Retina (tissue), 1 donor: ENCODE data around the gene TMIGD1.

Experiments used
- DNase-seq: peaks from one replicate; pipeline ENCODE4 v3.0.0-alpha.2; 2016

Gene TMIGD1, protein sequence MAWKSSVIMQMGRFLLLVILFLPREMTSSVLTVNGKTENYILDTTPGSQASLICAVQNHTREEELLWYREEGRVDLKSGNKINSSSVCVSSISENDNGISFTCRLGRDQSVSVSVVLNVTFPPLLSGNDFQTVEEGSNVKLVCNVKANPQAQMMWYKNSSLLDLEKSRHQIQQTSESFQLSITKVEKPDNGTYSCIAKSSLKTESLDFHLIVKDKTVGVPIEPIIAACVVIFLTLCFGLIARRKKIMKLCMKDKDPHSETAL

DNA sequence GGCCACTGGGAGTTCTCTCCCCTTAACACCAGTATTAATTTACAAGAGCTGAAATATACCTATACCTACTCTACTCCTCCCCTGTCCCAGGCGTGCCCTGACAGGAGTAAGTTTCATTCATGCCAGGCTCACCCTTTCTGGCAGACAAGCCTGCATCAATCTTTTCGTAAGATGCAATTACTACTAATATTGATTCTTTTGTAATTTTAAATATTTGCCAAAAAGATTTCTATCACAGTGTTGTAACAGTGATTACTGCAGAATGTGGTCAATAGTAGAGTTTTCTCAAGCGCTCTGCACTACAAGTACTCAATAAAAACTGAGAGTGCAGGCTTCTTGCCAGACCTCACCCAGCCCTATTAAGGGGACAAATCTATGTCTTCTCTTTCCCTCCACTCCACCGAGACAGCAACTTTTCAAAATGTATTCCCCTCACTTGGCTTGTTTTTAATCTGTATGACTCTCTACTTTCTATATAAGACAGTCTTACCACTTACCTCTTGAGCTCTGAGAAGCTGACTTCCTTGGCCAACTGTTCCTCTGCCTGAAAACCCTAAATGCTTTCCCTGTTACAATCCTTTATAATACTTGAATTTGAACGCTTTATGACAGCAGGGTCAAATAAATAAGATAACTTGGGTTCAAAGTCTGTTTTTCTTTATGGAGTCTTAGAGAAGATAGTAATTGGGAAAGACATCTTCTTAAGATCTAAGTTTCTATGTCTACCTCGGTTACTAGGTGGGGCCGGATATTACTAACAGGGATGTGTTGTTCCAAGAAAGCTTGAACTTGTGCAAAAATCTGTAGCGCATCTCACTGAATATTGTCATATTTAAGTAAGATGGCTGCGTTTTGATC lies at the start of gene TMIGD1:
Gene TMIGD1 (minus strand): TSS at position 555 of the 858 bp plus-strand sequence. CDS start 1,924 bp downstream, outside the sequence.
- no peak for DNase-seq

DNA sequence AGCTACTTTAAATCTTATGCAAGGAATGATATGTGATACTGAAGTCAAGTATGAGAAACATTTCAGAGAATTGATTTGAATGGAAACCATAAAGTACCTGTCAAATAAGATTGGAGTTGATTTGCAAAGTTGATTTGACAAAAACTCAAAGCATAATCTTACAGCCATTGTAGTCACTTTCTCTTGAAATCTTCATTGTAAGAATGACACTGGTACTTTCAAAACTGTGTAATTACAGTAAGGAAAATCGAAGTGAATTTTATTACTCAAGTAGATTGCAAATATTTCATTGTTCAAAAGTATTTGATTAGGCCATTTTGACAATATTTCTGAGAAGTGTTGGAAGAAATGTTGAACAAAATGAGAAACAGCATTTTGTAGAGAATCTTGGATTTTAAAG lies 48.5 kb upstream of the TMIGD1 start:
- no peak for DNase-seq

DNA sequence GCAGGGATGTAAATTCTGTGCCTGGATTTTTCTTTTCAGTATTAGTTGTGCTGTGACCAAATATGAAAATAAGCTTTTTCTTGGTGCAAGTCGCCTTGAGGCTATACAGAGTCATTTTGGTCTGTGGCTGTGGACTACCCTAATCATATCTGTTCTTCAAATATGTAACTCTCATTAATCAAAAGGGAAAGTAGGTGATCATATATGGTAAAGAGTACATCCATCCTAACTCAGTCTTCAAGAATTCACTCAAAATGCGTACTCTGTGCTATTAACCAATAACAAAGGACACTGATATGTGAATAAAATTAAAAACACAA lies 47.4 kb upstream of the TMIGD1 start:
- no peak for DNase-seq

DNA sequence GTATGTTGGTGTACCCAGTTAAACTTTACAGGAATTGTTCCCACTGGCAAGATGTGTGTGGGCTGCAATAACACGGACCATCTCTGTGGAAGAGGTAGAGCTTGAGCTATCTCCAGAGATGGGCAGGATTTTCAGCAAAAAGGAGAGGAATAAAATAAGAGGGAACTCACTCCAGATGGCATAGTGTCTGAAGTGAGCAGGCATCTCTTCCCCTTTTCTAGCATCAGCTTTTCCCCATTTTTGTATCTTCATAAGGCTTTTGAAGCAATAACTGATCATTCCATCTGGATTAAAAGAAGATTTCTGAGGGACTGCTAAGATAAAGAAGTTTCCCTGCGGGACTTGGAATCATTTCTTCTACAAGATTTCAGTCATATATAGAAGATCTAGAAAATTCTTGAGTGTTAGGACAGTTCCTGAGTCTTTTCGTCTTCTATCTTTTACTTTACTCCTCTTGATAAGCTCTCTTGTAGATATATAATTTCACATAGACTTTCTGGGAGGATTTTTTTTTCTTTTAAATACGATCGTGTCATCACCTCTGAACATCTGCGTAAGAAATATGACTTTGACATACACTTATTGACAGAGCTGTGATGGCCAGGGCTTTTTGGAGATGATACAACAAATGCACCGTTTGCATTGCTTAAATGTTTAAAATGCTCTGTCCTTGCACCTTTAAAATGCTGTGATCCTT lies 46.9 kb upstream of the TMIGD1 start:
- DNase-seq = no peak

DNA sequence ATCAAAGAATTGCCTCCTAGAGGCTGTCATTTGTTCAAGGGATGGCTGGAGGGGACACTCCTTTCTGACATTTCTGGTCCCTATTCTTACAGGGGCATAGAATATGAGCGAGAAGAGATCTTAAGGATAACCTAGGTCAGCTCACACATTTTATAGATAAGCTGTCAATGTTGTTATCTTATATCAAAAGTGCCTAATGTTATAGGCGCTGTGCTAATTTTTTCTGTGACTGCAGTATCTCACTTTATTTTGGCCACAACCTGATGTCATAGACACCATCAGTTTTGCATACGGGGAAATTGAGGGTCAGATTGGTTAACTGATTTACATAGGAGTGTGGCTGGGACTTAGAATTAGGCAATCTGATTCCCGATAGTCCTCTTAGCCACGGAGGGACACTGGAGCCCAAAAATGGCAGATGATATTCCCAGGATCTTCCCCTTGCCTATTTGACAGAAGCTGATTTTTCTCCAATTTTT lies 46.1 kb upstream of the TMIGD1 start:
- DNase-seq = no peak

DNA sequence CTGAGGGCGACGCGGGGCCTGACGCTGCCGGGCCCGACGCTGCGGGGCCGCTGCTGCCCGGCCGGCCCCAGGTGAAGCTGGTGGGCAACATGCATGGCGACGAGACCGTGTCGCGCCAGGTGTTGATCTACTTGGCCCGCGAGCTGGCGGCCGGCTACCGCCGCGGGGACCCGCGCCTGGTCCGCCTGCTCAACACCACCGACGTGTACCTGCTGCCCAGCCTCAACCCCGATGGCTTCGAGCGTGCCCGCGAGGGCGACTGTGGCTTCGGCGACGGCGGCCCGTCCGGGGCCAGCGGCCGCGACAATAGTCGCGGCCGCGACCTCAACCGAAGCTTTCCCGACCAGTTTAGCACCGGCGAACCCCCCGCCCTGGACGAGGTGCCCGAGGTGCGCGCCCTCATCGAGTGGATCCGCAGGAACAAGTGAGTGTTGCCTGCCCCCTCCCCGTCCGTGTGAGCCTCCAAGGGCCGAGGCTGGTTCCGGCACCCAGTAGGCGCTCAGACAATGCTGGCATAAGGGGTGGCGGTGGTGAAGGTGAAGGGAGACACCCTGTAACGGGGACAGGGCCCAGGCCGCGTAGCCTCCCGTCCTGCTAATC lies 45.5 kb upstream of the TMIGD1 start:
- DNase-seq = no peak

DNA sequence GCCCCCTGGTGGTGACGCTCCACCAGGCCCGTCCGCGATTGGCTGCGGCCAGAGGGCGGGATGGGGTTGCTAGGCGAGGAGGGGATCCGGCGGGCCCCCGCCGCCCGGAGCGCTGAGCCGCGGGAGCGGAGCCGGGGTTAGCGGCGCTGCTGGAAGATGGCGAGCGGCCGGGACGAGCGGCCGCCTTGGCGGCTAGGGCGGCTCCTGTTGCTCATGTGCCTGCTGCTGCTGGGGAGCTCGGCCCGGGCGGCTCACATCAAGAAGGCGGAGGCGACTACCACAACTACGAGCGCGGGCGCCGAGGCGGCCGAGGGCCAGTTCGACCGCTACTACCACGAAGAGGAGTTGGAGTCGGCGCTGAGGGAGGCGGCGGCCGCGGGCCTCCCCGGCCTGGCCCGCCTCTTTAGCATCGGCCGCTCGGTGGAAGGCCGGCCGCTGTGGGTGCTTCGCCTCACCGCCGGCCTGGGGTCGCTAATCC lies 45.0 kb upstream of the TMIGD1 start, which contains the start of gene CPD:
Gene CPD (plus strand): TSS at position 103 of the 478 bp plus-strand sequence. CDS start 54 bp downstream, at position 157.
- peak; percentile 99 for DNase-seq

DNA sequence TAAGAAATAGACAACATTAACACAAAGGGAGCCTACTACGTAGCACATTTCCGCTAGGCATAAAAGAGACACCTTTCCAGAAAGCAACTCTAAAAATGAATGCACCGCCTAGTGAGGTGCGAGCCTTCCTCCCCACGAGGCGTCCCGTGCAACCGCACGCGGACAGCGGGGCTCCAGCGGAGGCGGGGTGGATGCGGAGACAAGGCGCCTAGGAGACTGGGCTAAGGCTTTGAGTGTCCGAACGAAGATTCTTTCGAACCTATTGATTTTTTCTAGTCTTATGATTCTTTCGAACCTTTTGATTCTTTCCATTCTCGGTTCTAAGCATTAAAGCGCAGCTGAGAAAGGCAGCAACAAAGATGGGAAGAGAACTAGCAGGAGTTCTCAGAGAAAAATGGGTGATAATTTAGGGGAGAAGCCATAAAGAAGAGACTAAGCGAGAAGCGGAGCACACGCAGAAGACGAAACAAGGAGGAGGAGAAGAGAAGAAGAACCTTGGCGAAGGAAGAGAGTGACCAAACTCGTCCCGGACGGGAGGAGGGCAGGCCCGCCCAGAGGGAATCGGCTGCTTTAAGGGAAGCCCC lies 44.5 kb upstream of the TMIGD1 start:
- DNase-seq = no peak

DNA sequence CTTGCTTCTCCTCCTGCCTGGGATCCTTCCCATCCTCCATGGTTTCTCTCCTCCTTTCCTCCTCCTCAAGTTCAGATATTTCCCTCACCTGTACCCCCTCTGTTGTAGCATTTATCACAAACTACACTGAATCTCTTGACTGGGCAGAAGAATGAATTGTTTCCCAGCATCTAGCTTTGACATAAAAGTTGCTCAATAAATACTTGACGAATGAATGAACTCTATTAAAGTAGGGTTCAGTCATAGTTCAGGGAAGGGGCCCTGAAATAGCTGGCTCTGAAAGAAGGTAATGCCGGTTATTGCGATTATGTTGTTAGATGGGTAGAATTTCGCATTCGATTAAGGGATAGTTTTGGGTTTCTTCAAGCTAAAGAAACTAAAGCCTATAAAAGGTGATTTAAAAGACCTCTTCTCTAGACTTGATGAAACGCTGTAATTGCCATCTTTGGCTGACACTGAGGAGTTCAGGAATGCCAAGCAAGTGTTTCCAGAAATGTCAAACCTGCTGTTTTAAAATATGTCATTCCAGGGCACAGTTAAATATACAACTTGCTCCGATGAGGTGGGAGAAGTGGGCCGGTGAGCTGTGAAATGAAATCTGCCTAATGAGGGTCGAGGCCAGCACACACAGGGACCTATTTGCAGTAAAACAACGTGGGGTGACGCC lies 43.9 kb upstream of the TMIGD1 start:
- no peak for DNase-seq

DNA sequence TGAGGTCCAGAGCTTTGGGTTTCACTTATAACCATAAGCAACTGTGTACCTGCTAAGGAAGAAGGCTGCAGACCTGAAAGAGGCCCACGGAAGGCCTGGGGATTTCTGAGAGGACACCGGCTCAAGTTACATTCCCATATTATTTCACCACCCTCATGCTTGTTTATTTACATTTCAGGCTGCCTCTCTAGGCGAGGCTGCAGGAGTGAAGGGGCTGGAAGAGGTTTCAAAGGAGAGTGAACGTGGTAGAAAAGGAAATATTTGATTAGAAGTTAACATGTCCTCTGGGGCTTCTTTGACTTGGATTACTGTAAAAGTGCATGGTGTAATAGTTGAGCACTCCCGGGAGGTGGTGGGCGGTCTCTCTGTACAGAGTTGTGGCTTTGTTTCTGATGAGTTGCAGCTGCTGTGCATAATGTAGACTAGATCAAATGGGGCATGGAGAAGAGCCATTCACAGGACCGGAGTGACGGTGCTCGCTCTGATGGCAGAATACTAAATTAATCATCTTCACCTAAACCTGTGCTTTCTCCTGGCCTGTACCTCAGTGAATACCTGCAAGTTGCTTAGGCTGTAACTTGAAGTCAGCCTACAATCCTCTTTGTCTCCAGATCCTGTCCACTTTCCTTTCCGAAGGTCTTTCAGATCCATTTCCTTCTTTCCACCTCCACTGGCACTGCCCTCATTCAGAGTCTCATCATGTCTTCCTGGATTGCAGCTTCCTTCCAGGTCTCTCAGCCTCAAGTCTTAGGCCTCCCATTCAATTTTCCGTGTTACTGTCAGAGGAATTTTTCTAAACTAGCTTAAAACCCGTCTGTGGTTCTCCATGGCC lies 43.0 kb upstream of the TMIGD1 start:
- DNase-seq = peak; percentile 44

DNA sequence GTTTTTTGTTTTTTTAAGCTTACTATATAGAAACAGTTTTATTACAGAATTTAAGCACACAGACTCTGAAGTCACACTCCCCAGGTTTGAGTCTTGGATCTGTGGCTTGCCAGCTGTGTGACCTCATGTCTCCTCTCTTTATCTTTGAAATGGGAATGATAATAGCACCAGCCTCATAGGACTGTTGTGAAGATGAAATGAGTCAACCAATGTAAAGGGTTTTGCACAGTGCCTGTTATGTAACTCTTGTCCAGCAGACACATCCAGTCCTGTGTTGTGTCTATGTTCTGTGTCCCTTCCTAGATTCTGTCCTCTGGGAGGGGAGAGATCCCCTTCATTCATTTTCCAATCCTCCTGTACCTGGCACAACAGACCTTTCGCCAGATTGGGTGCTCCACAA lies 41.8 kb upstream of the TMIGD1 start:
- DNase-seq = no peak

DNA sequence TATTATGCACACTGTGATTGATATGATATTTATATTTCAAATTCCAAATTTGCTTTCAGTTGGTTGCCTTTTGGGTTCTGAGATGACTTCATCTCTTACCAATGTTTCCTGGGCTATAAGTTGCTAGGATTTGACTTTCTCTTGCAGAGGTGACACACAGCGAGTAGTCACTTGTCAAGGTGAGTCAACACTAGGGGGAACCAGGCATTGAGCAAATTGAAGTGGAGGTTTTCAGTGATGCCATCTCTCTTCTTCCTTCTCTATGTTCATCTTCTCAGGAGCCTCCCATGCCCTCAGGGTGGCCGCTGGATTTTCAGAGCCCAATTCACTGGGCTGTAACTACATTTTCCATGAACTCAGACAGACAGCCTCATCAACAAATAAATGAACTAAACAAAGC lies 38.9 kb upstream of the TMIGD1 start:
- DNase-seq = no peak

DNA sequence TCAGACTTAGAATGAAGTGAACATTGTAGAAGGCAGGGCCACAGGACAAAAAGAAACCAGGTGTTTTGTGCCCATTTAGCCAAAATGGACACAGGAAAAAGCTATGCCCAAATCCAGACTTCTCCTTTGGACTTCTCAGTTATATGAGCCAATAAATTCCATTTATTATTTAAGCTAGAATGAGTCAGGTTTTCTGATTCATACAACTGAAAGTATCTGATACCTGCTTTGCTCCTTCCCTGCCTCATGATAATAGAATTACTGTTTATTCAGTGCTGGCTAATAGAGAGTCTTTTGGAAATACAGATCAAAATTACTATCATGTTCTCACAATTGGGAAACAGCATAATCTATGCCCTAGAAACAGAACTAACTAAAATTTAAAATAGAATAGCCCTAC lies 36.1 kb upstream of the TMIGD1 start:
- DNase-seq = no peak

DNA sequence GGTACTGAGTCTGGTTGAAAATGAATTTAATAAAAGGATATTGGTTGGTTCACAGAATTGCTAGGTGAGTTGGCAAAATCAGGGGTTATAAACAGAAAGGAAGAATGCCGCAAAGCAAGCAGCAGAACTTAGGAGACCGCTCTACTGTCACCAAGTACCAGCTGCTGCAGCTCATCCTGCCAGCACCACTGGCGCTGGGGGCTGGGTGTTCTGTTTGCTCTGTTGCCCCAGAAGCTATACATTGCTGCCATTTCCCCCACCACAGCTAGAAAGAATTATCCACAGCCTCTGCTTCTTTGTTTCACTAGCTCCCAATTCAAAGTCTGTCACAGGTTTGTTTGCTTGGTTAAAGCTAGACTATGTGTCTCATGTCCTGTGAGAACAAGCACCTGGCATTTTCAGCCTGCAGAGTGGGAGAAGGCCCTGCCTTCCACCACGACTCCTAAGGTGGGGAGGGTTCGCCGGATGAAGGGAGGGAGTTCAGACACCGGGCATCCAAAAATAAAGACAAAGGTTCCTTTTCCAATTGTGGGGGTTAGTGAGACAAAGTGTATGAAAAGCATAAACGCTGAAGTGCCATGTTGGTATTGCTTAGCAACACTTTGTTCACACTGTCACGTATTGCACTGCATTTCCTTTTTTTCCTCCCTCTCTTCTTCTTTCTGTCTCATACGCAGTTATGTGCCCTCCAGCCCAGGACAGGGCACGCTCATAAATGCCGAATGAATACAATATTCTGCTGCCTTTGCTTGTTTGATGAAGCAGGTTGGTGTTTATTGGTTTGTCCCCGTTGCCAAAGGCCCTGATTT lies 35.3 kb upstream of the TMIGD1 start:
- DNase-seq = no peak

DNA sequence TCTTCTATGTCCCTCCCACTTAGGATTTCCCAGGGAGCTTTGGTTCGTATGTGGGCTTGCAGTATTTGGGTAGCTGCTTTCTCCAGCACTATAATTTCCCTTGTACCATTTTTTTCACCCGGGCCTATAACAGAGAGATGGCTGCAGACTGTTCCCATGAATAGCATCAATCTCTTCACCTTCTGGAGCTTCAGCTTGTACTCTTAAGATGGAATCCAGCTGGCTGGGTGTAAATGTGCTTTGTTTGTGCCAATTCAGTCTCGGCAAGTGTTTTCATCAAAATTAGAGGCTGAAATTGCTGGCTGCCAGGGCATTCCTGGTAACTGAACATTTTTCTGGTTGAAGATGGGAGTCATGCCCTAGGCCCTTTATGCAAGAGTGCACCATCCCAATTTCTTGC lies 32.7 kb upstream of the TMIGD1 start:
- DNase-seq = no peak

DNA sequence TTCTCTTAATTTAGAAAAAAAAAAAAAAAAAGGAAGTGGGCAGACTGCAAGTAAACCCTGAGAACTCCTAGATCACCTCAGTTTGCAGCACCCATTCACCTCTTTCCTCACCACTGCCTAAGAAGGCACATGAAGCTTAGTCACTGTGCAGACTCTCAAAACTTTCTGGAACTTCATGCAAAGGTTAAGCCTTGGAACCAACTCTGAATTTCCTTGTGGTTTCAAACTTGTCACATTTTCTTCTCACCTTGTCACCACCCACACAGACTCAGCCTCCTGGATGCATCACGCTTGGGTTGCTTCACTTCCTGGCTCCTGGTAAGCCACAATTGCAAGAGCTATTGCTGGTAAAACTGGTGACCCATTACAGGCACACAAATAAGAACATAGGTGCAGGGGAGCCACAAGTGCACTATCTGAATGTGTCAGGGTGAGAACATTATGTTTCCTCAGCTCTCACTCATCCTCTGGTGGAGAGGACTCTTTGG lies 29.9 kb upstream of the TMIGD1 start:
- no peak for DNase-seq

DNA sequence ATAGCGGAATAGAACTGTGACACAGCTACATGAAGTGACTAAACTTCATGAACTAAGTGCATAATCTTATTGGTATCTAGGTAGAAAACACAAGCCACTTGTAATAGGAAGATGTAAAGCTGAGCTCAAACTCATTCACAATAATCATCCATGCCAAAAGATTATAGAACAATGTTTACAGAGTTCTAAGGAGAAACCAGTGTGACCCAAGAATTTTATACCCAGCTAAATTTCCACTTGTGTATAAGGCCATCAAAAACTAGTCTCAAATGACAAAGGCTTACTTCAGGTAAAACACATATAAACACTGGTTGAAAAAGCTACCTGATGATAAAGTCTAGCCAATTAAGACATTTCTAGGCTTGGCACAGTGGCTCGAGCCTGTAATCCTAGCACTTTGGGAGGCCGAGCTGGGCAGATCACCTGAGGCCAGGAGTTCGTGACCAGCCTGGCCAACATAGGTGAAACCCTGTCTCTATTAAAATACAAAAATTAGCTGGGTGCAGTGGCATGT lies 28.0 kb upstream of the TMIGD1 start:
- DNase-seq = no peak

DNA sequence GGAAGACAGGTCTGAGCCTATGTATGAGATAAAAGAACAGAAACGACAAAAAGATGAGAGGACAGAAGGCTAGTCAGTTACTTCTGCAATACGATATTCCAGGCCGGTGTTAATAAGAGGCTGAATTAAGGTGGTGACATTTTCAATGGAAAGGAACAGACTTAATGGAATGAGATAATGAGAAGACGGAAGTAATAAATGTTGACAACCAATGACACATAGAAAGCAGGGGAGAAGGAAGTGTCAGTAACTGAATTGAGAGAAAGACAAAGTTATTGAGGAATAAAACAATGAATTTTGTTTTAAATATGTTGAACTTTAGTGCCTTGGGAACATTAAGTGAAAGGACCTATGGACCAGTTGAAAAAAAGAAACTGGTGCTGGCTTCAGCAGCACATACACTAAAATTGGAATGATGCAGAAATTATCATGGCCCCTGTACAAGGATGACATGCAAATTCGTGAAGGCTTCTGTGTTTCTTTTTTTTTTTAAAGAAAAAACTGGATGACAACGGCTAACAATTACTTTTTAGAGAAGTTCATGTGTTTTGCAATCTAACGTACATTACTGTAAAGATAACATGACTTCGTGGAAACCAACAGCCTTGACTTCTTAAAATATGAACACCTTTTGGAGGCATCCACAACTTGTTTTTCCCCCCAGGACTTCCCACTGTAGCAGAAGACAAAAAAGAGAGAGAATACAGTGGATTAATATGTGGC lies 26.4 kb upstream of the TMIGD1 start:
- DNase-seq = no peak
